Smooth muscle cell (in vitro differentiated cells): ENCODE data around the gene GPR141. TPM values are rescaled to one million over a fixed set of nuclear protein-coding genes. Genes with fewer than 3 reads are reported as not detected.

Source experiments
- DNase-seq: peaks from one replicate; lab custom pipeline; 2025; ENCODE audit not compliant: unreplicated experiment; lab: John Stamatoyannopoulos, UW
- H2AFZ ChIP-seq: fragments of 200-600 bp; sonication (generic); 2 replicates; pipeline ENCODE4 v1.6.0; 2016; ENCODE audit warnings: antibody characterized with exemption, low read depth, mild to moderate bottlenecking
- H3F3A ChIP-seq: fragments of 200-600 bp; sonication (generic); 2 replicates; pipeline ENCODE4 v1.6.0; 2017; ENCODE audit warnings: antibody characterized with exemption, low read depth
- H3K27ac ChIP-seq: fragments of 200-600 bp; sonication (generic); 2 replicates; pipeline ENCODE4 v1.5.1; 2016; ENCODE audit warnings: low read depth, mild to moderate bottlenecking
- H3K27me3 ChIP-seq: fragments of 200-600 bp; sonication (generic); 2 replicates; pipeline ENCODE4 v1.6.1; 2016; ENCODE audit warnings: low read depth, mild to moderate bottlenecking
- H3K36me3 ChIP-seq: fragments of 200-600 bp; sonication (generic); 2 replicates; pipeline ENCODE4 v1.5.1; 2016; ENCODE audit warnings: low read depth
- H3K4me1 ChIP-seq: fragments of 200-600 bp; sonication (generic); 2 replicates; pipeline ENCODE4 v1.5.1; 2016; ENCODE audit warnings: low read depth
- H3K4me2 ChIP-seq: fragments of 200-600 bp; sonication (generic); 2 replicates; pipeline ENCODE4 v1.6.0; 2016; ENCODE audit warnings: mild to moderate bottlenecking
- H3K4me3 ChIP-seq: fragments of 200-600 bp; sonication (generic); 2 replicates; pipeline ENCODE4 v1.5.1; 2016; ENCODE audit warnings: mild to moderate bottlenecking
- H3K79me2 ChIP-seq: fragments of 200-600 bp; sonication (generic); 2 replicates; pipeline ENCODE4 v1.6.0; 2016; ENCODE audit warnings: low read depth, mild to moderate bottlenecking
- H3K9ac ChIP-seq: fragments of 200-600 bp; sonication (generic); 2 replicates; pipeline ENCODE4 v1.6.0; 2016; ENCODE audit warnings: low read depth
- H3K9me3 ChIP-seq: fragments of 200-600 bp; sonication (generic); replicated peaks from 2 replicates; pipeline ENCODE4 v1.5.1; 2016; ENCODE audit warnings: low read depth
- H4K20me1 ChIP-seq: fragments of 200-600 bp; sonication (generic); 2 replicates; pipeline ENCODE4 v1.6.0; 2016; ENCODE audit warnings: low read depth
- WGBS: methylation state at CpG from one replicate; pipeline ENCODE4 v1.1.7; 2016; ENCODE audit warnings: low lambda C conversion rate; 5-methylcytosine and 5-hydroxymethylcytosine counted together
- polyA plus RNA-seq: library from polyadenylated mRNA; unstranded; fragments of >200 nt; fragmentation: Nextera tagmentation; extraction: Ambion mirVana; gene quantifications from 2 replicates; pipeline ENCODE4 v1.2.1, GENCODE V29; 2016
- total RNA-seq: library from RNA; depleted of rRNA; stranded (reverse); fragments of >200 nt; gene quantifications from 2 replicates; pipeline ENCODE4 v1.2.3, GENCODE V29; 2014
- TF ChIP-seq, protein P1 (sequence below): fragments of 200-600 bp; sonication (generic); IDR thresholded peaks from 2 replicates; pipeline ENCODE4 v1.5.1; 2017; ENCODE audit warnings: borderline replicate concordance, mild to moderate bottlenecking, antibody characterized with exemption; ENCODE audit not compliant: insufficient read depth, poor library complexity, severe bottlenecking

The GPR141 gene
- total and polyA plus RNA-seq, 2 experiments from 2014 or later: 2.5 TPM; not detected in 1

- H3K27ac ChIP-seq: no peak overlapping the region
- WGBS: 78% methylated on average over 4 of the region's 4 CpGs
These were observed 10.9 kb downstream of the GPR141 start for GRCh38 chr7:37694208-37695094.

GRCh38 chr7:37698276-37698675 is 14.7 kb downstream of the GPR141 start:
- H3K9me3 ChIP-seq: no peaks in the 10 kb centered on the region
- H3K79me2 ChIP-seq: no peaks in the 10 kb centered on the region
- WGBS: 77% methylated on average over 4 of the region's 4 CpGs
- no peak overlapping the region for H3K9ac ChIP-seq
- no peak for DNase-seq
- H3K4me3 ChIP-seq: no peak overlapping the region
- TF ChIP-seq, protein P1, sequence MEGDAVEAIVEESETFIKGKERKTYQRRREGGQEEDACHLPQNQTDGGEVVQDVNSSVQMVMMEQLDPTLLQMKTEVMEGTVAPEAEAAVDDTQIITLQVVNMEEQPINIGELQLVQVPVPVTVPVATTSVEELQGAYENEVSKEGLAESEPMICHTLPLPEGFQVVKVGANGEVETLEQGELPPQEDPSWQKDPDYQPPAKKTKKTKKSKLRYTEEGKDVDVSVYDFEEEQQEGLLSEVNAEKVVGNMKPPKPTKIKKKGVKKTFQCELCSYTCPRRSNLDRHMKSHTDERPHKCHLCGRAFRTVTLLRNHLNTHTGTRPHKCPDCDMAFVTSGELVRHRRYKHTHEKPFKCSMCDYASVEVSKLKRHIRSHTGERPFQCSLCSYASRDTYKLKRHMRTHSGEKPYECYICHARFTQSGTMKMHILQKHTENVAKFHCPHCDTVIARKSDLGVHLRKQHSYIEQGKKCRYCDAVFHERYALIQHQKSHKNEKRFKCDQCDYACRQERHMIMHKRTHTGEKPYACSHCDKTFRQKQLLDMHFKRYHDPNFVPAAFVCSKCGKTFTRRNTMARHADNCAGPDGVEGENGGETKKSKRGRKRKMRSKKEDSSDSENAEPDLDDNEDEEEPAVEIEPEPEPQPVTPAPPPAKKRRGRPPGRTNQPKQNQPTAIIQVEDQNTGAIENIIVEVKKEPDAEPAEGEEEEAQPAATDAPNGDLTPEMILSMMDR: no peak
- H3K27ac ChIP-seq: no peak overlapping the region
- no peaks in the 10 kb centered on the region for H4K20me1 ChIP-seq
- H3F3A ChIP-seq: no peaks in the 10 kb centered on the region
- no peaks in the 10 kb centered on the region for H3K4me1 ChIP-seq
- H3K4me2 ChIP-seq: no peak overlapping the region
- H3K36me3 ChIP-seq: no peaks in the 10 kb centered on the region
- no peaks in the 10 kb centered on the region for H3K27me3 ChIP-seq
- H2AFZ ChIP-seq: no peak overlapping the region

More at GRCh38 chr7:37694208-37695094, 10.9 kb downstream of the GPR141 start:
- Histone ChIP-seq H3K4me2 (no peak overlapping the region), H3K36me3 (no peaks in the 10 kb centered on the region), H2AFZ (no peak overlapping the region), H3K9ac (no peak overlapping the region), H3K4me1 (no peaks in the 10 kb centered on the region), H4K20me1 (no peaks in the 10 kb centered on the region), H3K4me3 (no peak overlapping the region), H3K27me3 (no peaks in the 10 kb centered on the region), H3K9me3 (no peaks in the 10 kb centered on the region), H3K79me2 (no peaks in the 10 kb centered on the region), H3F3A (no peaks in the 10 kb centered on the region)
- DNase-seq: no peak
- TF ChIP-seq, protein P1: no peak

GRCh38 chr7:37698782-37699181 is 15.2 kb downstream of the GPR141 start:
- 88% methylated on average over 2 of the region's 2 CpGs for WGBS
- Histone ChIP-seq H3K27ac (no peak overlapping the region), H3K4me2 (no peak overlapping the region), H3K36me3 (no peaks in the 10 kb centered on the region), H3F3A (no peaks in the 10 kb centered on the region), H3K27me3 (no peaks in the 10 kb centered on the region), H2AFZ (no peak overlapping the region), H4K20me1 (no peaks in the 10 kb centered on the region), H3K79me2 (no peaks in the 10 kb centered on the region), H3K4me3 (no peak overlapping the region), H3K9ac (no peak overlapping the region), H3K4me1 (no peaks in the 10 kb centered on the region), H3K9me3 (no peaks in the 10 kb centered on the region)
- TF ChIP-seq, protein P1: no peak
- DNase-seq: no peak
